WERI-Rb-1 (cell line): ENCODE results near the gene ANKRD33B.

ENCODE experiments used
- DNase-seq: peaks from one replicate; pipeline ENCODE4 v3.0.0-alpha.2; 2020
- H3K27ac ChIP-seq: fragments of 250-450 bp; sonication (Bioruptor Pico); 2 replicates; pipeline ENCODE4 v1.5.1; 2020; ENCODE audit warnings: mild to moderate bottlenecking, moderate library complexity
- H3K27me3 ChIP-seq: fragments of 250-450 bp; sonication (Bioruptor Pico); 2 replicates; pipeline ENCODE4 v1.5.1; 2021; ENCODE audit warnings: mild to moderate bottlenecking, low read depth, moderate library complexity; ENCODE audit not compliant: insufficient read depth, severe bottlenecking
- H3K36me3 ChIP-seq: fragments of 250-450 bp; sonication (Bioruptor Pico); 2 replicates; pipeline ENCODE4 v1.5.1; 2020; ENCODE audit warnings: mild to moderate bottlenecking, moderate library complexity
- H3K4me3 ChIP-seq: 2 replicates; pipeline ENCODE4 v1.5.1; 2011; ENCODE audit warnings: low read depth, mild to moderate bottlenecking, control low read depth, low read length
- H3K9me3 ChIP-seq: fragments of 250-450 bp; sonication (Bioruptor Pico); 2 replicates; pipeline ENCODE4 v1.5.1; 2021; ENCODE audit warnings: mild to moderate bottlenecking, moderate library complexity; ENCODE audit not compliant: severe bottlenecking
- TF ChIP-seq, protein P1 (sequence below): IDR thresholded peaks from 2 replicates; pipeline ENCODE4 v1.5.1; 2011; ENCODE audit warnings: low read depth, mild to moderate bottlenecking, control low read depth, inconsistent platforms, low read length

Gene ANKRD33B

DNA sequence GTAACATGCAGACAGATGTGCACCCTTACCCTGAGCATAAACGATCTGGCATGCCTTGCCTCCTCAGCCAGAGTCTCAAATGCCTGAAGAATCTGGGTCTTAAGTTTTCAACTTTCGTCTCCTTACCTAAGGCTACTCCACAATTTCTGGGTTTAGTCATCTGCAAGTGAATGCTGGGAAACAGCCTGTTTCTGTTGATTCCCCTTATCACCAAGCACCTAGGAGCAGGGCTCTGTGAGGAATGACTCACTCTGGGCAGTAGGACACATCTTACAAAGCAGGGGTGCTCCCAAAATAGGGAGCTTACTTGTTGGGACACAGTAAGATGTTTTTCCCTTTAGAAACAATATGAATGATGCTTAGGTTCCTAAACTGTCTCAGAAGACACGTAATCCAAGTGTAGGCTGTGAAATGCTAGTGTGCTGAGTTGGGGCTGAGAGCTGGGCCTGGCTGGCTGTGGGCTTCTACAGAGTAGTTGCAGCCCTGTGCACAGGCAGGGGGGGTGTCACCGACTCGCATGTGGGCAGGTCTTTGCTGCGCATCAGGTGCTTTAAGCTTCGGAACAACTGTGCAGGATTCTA lies 139.1 kb downstream of the ANKRD33B start:
- H3K27me3 ChIP-seq = no peaks in the 10 kb centered on the region
- TF ChIP-seq, protein P1, sequence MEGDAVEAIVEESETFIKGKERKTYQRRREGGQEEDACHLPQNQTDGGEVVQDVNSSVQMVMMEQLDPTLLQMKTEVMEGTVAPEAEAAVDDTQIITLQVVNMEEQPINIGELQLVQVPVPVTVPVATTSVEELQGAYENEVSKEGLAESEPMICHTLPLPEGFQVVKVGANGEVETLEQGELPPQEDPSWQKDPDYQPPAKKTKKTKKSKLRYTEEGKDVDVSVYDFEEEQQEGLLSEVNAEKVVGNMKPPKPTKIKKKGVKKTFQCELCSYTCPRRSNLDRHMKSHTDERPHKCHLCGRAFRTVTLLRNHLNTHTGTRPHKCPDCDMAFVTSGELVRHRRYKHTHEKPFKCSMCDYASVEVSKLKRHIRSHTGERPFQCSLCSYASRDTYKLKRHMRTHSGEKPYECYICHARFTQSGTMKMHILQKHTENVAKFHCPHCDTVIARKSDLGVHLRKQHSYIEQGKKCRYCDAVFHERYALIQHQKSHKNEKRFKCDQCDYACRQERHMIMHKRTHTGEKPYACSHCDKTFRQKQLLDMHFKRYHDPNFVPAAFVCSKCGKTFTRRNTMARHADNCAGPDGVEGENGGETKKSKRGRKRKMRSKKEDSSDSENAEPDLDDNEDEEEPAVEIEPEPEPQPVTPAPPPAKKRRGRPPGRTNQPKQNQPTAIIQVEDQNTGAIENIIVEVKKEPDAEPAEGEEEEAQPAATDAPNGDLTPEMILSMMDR = no peak
- no peaks in the 10 kb centered on the region for H3K9me3 ChIP-seq
- DNase-seq = no peak
- H3K4me3 ChIP-seq = no peak overlapping the region
- H3K27ac ChIP-seq = no peak overlapping the region
- peaks cover 2% of the 10 kb centered on the region; the same call in 1 of the 2 replicates for H3K36me3 ChIP-seq

- no peaks in the 10 kb centered on the region for H3K27me3 ChIP-seq
- no peaks in the 10 kb centered on the region for H3K9me3 ChIP-seq
- TF ChIP-seq, protein P1 = no peak
- no peak overlapping the region for H3K27ac ChIP-seq
- H3K36me3 ChIP-seq = peaks cover 2% of the 10 kb centered on the region; the same call in 1 of the 2 replicates
- H3K4me3 ChIP-seq = no peak overlapping the region
- no peak for DNase-seq
These were observed 139.8 kb downstream of the ANKRD33B start for GRCh38 chr5:10703676-10704075.

DNA sequence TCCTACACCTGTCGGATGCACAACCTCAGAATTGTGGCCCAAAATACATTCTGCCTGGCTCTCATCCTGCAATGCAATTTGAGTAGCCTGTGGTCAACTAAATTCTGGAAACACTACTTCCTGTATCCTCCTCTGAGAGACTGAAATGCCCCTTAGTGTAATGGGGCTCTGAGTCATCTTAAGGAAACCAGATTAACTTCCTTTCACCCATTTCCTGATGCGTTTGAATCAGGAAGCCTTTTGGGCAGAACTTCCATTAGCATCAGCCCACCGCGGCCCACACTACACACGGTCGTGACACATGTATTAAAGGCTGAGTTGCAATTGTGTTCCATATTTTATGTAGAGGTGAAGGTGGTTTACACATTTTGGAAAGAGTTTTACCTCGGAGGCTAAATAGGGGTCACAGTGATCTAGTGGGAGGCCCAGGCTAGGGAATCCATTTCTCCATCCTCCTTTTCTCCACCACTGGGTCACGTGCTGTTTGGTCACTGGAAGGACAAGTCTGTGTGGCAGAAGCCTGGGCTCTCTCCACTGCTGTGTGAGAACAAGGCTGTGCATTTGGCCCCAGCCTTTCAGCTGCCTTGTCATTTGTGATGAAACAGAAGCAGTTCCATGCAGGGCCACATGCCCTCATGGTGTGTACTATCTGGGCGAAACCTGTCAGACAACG lies 141.2 kb downstream of the ANKRD33B start:
- Histone ChIP-seq H3K36me3 (peaks cover 2% of the 10 kb centered on the region; the same call in 1 of the 2 replicates), H3K27ac (no peak overlapping the region), H3K9me3 (no peaks in the 10 kb centered on the region), H3K27me3 (no peaks in the 10 kb centered on the region), H3K4me3 (no peak overlapping the region)
- TF ChIP-seq, protein P1 = no peak
- no peak for DNase-seq

GRCh38 chr5:10705747-10706146 lies 141.9 kb downstream of the ANKRD33B start:
- TF ChIP-seq, protein P1 = no peak
- DNase-seq = no peak
- Histone ChIP-seq H3K27me3 (no peaks in the 10 kb centered on the region), H3K36me3 (peaks cover 2% of the 10 kb centered on the region), H3K9me3 (no peaks in the 10 kb centered on the region), H3K4me3 (no peak overlapping the region), H3K27ac (no peak overlapping the region)

DNA sequence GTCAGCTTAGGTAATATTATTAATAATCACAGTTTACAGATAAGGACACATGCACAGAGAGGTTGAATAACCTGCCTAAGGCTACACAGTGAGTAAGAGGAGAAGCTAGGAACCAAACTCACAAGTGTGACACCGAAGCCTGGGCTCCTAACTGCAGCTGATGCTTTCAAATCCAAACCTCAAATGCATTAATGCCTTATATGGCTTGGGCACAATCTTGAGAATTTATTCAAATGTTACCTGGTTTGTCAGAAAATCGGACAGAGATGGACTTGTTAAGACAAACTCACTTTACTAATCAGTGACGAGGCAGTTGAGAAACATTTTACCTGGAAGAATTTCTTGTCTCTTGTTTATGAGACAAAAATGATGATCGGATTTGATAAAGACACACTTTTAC lies 142.5 kb downstream of the ANKRD33B start:
- TF ChIP-seq, protein P1 = no peak
- no peak overlapping the region for H3K4me3 ChIP-seq
- peaks cover 2% of the 10 kb centered on the region for H3K36me3 ChIP-seq
- H3K27me3 ChIP-seq = no peaks in the 10 kb centered on the region
- H3K27ac ChIP-seq = no peak overlapping the region
- no peaks in the 10 kb centered on the region for H3K9me3 ChIP-seq
- DNase-seq = no peak
